NCI-H1417 (cell line): ENCODE measurements around the gene WDR44.
"Not testable (repeated sequence)": the region's sequence is repeated elsewhere in the genome, so short reads cannot be mapped to it uniquely, and the experiment has no call there.

Source experiments
- DNase-seq, 3 experiments: peaks; one replicate each; lab custom pipeline; 2025; lab: John Stamatoyannopoulos, UW

The WDR44 gene, protein sequence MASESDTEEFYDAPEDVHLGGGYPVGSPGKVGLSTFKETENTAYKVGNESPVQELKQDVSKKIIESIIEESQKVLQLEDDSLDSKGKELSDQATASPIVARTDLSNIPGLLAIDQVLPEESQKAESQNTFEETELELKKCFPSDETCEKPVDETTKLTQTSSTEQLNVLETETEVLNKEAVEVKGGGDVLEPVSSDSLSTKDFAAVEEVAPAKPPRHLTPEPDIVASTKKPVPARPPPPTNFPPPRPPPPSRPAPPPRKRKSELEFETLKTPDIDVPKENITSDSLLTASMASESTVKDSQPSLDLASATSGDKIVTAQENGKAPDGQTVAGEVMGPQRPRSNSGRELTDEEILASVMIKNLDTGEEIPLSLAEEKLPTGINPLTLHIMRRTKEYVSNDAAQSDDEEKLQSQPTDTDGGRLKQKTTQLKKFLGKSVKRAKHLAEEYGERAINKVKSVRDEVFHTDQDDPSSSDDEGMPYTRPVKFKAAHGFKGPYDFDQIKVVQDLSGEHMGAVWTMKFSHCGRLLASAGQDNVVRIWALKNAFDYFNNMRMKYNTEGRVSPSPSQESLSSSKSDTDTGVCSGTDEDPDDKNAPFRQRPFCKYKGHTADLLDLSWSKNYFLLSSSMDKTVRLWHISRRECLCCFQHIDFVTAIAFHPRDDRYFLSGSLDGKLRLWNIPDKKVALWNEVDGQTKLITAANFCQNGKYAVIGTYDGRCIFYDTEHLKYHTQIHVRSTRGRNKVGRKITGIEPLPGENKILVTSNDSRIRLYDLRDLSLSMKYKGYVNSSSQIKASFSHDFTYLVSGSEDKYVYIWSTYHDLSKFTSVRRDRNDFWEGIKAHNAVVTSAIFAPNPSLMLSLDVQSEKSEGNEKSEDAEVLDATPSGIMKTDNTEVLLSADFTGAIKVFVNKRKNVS

DNA sequence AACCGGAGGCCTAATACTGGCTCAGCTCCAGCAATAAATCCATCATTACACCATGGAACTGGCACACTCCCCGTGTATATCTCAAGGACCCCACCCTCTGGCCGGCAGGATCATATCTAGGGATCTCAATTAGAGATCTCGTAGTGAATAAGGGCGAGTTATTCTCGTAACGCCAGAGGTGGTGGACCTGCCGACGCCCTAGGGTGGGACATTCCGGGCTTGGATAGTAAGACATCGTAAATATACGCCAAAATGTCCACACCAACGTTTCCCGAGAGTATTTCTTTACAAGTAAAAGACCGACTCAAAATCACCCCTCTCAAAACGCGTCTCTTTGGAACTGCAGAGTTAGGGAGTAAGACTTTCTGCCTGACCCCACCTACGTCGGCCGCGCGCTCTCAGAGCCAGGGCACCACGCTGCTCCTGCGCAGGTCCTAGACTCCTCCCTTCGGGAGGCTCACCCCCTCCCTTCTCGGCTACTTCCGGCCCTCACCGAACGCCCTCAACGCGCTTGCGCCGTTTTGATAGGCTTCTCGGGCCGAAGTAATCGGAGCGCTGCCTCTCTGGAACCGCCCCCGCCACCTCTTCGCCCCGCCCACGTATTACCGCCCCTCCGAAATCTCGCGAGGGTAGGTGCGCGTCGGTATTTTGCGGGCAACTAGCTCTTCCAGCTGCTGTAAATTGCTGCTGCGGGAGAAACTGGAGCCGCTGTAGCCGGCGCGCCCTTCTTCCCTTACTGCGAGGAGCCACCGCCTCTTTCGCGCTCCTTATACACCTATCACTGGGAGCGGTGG lies at the start of gene WDR44:
Gene WDR44 (plus strand): TSS at position 643 of the 794 bp plus-strand sequence. CDS start 398 bp downstream, outside the sequence.
- DNase-seq, result peak; percentile 90 to 97 (median 94)

DNA sequence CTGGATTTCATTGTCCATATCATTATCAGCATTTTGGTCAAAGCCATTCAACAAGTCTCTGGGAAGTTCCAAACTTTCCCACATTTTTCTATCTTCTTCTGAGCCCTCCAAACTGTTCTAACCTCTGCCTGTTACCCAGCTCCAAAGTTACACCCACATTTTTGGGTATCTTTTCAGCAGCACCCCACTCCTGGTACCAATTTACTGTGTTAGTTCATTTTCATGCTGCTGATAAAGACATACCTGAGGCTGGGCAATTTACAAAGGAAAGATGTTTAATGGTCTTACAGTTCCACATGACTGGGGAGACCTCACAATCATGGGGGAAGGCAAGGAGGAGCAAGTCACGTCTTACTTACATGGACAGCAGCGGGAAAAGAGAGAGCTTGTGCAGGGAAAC lies 40.1 kb upstream of the WDR44 start:
- not testable (repeated sequence) for DNase-seq

DNA sequence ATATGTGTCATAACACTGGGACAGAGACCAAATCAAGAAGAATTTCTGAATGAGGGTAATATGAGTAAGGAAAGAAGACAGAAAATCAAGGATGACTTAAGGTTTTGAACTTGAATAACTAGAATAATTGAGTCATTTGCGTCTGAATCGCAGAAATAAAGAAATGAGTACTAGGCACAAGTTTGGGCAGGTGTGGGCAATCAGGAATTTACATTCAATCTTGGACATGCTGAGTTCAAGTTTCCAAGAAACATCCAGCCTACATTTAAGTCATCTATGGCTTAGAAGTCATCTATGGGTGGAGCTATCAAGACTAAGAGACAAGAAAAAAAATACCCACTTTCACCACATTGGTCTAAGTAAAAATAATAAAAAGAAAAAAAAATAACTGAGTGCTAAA lies 30.4 kb upstream of the WDR44 start:
- no peak for DNase-seq

DNA sequence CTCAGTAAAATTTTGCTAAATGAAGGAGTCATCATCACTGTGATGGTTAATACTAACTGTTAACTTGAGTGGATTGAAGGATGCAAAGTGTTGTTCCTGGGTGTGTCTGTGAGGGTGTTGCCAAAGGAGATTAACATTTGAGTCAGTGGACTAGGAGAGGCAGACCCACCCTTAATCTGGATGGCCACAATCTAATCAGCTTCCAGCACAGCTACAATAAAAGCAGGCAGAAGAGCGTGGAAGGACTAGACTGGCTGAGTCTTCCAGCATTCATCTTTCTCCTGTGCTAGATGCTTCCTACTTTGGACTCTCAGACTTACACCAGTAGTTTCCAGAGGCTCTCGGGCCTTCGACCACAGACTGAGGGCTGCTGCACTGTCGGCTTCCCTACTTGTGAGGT lies 21.3 kb upstream of the WDR44 start:
- no peak for DNase-seq

DNA sequence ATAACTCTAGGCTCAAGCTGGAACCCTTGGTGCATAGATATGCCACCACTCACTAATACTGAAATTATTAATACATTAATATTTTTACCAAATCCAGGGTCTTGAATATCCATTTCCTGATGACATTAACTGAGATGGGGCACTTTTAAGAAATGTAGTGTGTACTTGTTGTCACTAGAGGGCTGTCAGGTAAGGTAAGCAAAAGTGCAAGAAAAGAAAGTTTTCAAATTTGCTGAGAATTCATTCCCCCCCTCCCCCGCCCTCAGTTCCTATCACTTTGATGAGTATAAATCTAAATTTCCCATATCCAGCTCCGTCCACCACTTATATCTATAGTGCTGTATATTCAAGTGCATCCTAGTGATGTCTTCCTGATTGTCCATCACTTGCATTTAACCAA lies 20.5 kb upstream of the WDR44 start:
- no peak for DNase-seq

DNA sequence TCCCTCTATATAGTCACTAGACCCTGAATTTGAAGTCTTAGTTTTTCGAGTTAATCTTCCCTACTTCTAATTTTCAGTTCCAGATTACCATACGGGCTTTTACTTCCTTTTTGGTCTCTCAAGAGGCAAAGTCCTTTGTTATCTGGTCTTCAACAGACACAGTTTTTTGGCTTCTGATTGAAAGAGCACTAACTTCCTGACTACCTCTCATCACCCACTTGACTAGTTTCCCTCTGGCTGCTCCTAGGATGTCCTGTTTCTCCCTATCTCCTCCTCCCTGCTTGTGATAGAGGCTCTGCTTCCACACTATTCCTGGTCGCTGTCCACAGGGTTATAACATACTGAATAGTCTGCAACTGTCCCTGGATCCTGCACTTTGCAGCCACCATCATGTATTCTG lies 16.7 kb upstream of the WDR44 start:
- DNase-seq, result no peak

DNA sequence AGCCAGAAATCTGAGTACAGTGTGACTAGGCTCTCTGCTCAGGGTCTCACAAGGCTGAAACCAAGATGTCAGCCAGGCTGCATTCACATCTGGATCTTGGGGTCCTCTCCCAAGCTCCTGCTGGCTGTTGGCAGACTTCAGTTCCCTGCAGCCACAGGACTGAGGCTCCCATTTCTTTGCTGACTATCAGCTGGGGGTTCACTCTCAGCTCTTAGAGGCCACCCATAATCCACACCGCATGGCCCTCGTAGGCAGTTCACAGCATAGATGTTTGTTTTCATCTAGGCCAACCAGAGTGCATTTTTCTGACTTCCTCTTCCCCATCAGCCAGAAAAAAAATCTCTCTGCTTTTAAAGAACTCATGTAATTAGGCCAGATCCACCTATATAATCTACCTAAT lies 8.2 kb upstream of the WDR44 start:
- no peak for DNase-seq

DNA sequence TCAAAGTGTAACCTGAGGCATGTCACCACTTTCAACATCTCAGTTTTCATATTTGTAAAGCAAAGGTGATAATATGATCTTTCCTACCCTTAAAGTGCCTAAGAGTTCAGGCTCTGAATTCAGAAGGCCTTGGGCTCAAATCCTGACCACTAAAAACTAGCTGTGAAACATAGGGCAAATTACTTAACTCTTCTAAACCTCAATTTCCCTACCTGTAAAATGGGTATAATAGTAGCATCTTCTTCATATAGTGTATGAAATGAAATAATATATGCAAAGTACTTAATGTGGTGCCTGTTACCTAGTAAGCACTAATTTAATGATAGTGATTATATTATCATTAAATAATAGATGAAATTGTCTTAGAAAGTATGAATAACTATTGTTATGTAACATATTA lies 7.0 kb upstream of the WDR44 start:
- no peak for DNase-seq

DNA sequence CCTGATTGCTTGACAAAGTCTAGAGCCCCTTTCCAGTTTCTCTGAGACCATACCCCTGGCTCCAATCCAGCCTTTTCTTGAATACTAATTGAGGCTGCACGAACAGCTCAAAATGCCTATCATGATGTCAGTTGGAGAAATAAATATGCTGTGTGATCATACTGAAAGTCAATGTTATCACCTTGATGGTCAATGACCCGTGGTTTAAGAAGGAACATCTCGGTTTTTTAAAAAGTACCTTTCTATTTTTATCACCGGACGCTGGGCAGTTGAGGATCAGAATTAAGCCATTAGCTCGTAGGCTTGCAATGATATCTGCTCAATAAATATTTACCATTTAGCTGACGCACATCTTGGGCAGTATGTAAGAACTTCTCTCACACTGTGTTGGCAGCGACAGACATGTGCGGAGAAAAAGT lies 852 bp upstream of the WDR44 start:
- DNase-seq, result peak in 1 of 3 experiments; percentile 65

DNA sequence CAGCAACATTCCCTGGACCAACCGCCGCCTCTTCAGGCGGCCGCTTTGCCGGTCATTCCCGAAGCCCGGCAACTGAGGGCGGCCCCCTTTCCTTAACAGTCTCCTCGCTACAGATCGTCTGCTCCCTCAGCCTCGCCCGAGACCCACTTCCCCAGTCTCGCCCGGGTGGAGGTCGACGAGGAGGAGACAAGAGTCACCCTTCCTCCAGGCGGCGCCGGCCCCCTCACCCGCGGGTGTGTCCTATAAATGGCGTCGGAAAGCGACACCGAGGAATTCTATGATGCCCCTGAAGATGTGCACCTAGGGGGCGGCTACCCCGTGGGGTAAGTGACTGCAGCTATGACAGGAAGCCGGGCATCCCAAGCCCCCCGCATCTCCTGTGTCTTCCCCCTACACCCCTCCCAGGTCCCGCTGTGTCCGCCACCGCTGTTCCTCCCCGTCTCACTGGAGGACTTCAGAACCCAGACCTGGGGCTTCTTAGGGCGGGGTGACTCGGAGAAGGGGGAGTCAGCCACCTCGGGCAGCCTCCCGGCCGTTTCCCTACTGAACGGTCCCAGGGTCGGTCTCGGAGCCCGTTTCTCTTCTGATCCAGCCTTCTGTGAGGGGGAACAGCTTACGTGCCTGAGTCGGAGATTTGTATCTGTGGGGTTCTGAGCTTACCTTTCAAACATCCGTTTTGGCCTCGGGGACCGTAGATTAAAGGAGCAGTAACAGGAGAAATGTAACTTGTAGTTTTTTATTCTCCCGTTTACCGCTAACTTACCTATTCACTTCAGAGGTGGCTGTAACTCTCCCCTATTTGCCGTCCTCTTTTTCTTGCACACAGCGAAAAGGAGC lies 570 bp downstream of the WDR44 start:
- DNase-seq, result peak; percentile 49 to 89 (median 81)

DNA sequence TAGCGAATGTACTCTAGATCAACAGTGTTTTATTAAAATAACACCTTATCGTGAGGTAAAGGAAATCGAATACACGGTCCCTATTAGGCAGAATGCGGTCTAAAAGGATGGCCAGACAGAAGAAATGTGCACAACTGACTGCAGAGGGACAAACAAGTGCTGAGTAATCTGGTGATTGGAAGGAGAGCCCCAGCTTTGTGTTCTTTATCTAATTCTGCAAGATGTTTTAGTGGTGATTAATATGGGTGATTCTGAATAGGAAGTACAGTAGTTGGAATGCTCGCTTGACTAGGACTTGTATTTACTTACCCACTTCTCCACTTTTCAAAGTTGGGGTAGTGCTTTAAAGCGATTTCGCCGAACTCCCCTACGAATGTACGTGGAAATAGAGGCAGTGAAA lies 1.2 kb downstream of the WDR44 start:
- DNase-seq, result peak in 2 of 3 experiments; percentile 11 to 59

DNA sequence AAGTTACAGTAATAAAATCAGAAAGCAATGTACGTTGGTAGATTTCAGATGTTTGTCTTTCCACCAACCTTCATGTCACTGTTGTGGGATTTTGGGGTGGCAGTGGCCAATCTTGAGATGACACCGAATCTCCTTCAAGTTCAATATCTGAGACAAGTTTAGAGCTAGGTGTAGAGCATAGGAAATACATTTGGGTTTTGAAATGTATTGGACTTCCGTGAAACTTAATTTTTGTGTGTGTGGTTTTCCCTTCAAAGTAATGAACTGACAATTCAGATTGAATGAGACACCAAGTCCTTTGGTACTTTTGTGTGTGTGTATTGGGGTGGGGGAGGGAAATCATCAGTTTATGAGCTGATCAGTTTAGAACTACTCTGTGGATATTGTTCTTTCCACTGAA lies 1.8 kb downstream of the WDR44 start:
- DNase-seq, result peak in 1 of 3 experiments; percentile 11

DNA sequence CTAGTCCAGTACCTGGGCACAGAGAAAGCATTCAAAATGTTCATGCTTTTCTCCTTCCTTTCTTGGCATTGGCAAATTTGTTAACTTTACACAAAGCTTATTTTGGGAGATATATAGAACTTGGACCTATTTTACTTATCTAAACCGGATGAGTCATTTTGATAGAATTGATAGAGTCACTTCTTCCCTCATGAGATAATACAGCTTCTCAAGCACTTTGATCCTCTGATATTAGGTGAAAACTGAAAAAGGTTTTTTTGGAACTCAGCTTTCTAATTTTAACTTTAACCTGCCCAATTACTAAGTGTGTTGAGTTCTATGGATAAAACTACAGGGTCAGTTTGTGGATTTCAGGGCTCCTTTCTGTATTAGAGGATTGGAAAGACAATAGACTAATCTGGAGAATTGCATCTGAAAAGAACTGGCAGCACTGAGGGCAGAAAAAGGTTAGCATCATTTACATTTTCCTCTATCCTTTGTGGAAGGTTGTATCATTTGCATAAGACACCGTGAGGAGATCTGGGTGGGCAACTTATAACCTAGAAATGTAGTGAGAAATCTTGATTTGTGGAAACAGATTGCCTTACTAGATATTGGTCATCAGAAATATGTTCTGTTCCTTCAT lies 2.4 kb downstream of the WDR44 start:
- DNase-seq, result no peak

DNA sequence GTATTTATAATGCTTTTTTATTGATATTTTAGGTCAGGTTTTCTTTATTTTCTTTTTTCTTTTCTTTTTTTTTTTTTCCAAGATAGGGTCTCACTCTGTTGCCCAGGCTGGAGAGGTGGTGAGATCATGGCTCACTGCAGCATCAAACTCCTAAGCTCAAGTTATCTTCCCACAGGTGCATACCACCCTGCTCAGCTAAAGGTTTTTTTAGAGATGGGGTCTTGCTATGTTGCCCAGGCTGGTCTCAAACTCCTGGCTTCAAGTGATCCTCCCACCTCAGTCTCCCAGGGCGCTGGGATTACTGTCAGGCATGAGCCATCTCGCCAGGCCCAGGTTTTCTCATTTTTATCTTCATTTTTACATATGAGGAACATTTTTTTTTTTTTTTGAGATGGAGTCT lies 3.3 kb downstream of the WDR44 start:
- no peak for DNase-seq

DNA sequence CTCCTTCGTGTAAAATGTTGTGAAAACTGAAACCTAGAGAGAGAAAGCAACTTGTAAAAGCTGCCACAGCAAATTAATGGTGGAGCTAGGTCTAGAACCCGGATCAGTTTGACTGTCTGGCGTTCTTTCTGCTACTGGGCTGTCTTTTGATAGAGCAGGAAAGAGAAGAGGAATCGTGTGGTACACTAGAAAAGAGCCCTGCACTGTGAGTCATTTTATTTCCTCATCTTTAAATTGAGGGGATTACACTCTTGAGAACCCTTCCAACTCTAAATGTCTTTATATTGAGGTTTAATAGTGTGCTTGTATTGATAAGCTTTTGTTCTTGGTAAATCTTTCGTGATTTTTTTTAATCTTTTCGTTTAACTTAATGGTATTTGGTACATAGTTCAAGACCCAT lies 4.3 kb downstream of the WDR44 start:
- DNase-seq, result no peak

DNA sequence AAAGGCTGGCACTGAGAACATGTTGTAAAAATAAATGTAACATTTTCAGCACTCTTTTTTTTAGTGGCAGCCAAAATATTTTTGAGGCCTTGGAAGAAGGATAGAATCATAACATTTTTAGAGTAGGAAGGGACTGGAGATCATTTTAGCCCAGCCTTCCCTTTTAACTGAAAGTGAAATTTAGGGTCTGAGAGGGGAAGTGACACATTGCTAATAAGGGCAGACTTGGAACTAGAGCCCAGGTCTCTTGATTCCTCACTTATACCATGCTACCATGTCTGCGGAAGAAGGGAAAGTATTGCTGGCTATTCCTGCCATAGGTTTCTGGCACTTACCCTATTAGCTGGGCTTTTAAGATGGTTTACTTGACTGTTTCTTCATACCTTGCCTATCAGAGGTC lies 4.8 kb downstream of the WDR44 start:
- no peak for DNase-seq

DNA sequence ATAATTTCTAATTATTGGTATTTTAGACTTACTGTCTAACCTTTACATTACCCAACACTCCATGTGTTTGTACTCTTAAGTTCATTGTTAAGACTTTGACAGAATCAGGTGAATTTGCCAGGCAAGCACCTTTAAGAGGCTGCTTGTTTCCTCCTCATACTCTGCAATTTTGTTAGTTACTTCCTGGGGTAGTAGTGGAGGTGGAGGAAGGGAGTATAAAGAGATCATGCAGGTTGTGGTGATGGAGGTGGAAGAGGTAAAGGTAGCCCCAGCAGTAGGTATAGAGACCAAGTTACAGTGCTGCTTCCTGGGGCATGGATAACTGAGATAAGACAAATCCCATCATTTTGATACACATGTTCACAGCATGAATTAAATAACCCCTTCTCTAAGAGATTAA lies 6.7 kb downstream of the WDR44 start:
- no peak for DNase-seq

DNA sequence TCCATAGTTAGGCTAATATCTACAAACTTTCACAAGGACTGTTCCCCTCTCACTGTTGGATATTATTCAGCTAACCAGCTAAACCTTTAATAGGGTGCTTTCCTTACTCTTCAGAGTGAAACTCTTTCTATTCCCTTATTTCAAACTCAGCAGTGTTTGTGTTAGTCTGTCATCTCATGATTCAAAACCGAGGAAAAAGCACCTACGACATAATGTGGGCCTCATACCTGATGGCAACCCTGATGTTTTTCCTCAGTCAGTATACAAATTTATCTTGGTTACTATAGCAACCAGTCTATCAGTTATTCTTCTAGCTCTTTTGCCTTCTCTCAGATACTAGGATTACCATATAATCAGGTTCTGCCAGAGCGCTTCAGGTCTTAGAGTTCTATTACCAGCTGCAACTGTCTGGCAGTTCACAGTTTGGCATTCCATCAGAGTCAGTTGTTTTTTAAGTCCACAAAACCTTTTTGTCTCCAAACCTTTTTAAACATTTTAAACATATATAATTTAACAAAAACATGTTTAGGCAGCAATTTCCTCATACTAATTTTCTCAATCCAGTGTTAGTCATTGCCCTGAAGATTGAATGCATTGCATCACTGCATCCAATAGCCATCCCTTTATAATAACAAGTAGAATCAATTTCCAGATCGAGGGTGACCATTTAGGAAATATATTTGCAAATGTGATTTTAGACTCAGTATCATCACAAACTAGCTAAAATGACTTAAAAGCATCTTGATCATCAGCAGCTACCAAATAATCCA lies 7.4 kb downstream of the WDR44 start:
- no peak for DNase-seq

DNA sequence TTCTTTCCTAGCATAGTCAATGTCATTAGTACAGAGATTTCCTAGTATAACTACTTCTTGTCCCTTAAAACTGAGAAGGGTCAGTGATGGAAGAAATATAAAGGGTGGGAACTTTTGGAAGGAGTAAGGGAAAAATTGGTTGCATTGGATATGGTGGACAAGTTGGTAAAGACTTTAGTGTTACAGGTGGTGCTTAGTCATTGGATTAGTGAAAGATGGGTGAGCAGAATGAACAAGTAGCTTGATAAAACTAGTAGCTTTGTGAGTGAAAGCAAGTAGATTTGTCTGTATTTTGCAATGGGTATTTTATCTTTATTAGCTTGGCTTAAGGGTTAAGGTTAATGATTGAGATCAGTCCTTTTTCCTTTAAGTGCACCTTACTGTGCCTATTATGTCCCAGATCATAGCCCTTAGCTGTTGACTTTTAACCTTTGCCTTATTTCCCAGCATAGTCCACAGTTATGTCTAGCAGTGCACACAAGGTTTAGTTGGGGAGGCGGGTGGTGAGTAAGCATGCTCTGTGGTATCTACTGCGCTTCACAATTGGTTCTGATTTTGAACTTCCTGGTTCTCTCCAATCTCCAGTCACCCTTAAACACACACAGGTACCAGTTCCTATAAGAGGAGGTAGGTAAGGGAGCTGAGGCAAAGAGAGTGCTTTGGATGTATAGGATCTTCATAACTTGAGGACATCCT lies 9.5 kb downstream of the WDR44 start:
- no peak for DNase-seq
